B cell (primary cell): Measurements from ENCODE around the gene ADAMTS2. TPM values are rescaled to one million over a fixed set of nuclear protein-coding genes. Genes with fewer than 3 reads are reported as not detected.

Experiments used
- ATAC-seq: fragments of 200-7000 bp; cut with Tn5 transposase; one replicate; pipeline ENCODE4 v1.10.0; 2021; ENCODE audit warnings: low read depth, mild to moderate bottlenecking, moderate number of reproducible peaks, moderate library complexity
- CTCF ChIA-PET: fragments of 350-600 bp; sonication (Branson Sonifier 250); formaldehyde crosslinking; loops from one replicate; lab custom pipeline; 2021; ENCODE audit warnings: antibody characterized with exemption, inconsistent platforms; lab: Charles Lee
- POLR2A ChIA-PET: fragments of 350-600 bp; sonication (Branson Sonifier 250); formaldehyde crosslinking; loops from one replicate; lab custom pipeline; 2021; ENCODE audit warnings: antibody characterized with exemption; lab: Charles Lee
- DNase-seq: peaks from one replicate; pipeline ENCODE4 v3.0.0; 2013
- H2AFZ ChIP-seq: 2 replicates; pipeline ENCODE4 v1.6.1; 2012; ENCODE audit warnings: mild to moderate bottlenecking, low read depth, low read length; ENCODE audit not compliant: insufficient read depth, poor library complexity, severe bottlenecking
- H3K27ac ChIP-seq, 2 donors: 1 replicate in 1 of 2; 2 replicates in 1 of 2; pipeline ENCODE4 v1.5.1; 2012 to 2013; ENCODE audit warnings: low read length in 2 of 2, mild to moderate bottlenecking in 2 of 2, moderate library complexity in 1 of 2
- H3K27me3 ChIP-seq, 4 experiments: fragments of 200-600 bp in 1 of 4; sonication (generic) in 1 of 4; replicated peaks in 1 of 4; 1 replicate in 2 of 4; 2 replicates in 2 of 4; pipeline versions ENCODE4 v1.6.1 to v1.7.0; 2013 to 2016; ENCODE audit warnings: low read length in 3 of 4, mild to moderate bottlenecking in 2 of 4, mixed read lengths in 1 of 4, moderate library complexity in 1 of 4; ENCODE audit not compliant: insufficient read depth in 4 of 4, control insufficient read depth in 3 of 4; ENCODE audit errors: control extremely low read depth in 1 of 4
- H3K36me3 ChIP-seq, 2 experiments: replicated peaks in 1 of 2; 1 replicate in 1 of 2; 2 replicates in 1 of 2; pipeline versions ENCODE4 v1.6.1 to v1.7.1; 2013; ENCODE audit warnings: low read length in 1 of 2; ENCODE audit not compliant: insufficient read depth in 2 of 2, control insufficient read depth in 1 of 2; ENCODE audit errors: control extremely low read depth in 1 of 2, extremely low read depth in 1 of 2
- H3K4me1 ChIP-seq, 2 donors: fragments of 200-600 bp in 1 of 2; sonication (generic) in 1 of 2; 1 replicate in 1 of 2; 2 replicates in 1 of 2; pipeline versions ENCODE4 v1.5.1 to v1.6.1; 2013 to 2017; ENCODE audit warnings: low read length in 2 of 2; ENCODE audit not compliant: control insufficient read depth in 2 of 2, insufficient read depth in 2 of 2
- H3K4me2 ChIP-seq: replicated peaks from 2 replicates; pipeline ENCODE3; 2012; ENCODE audit warnings: mild to moderate bottlenecking, low read depth, low read length; ENCODE audit not compliant: poor library complexity, severe bottlenecking
- H3K4me3 ChIP-seq, 5 experiments: fragments of 200-600 bp in 1 of 5; sonication (generic) in 1 of 5; 1 replicate in 3 of 5; 2 replicates in 2 of 5; pipeline versions ENCODE4 v1.5.1 to v1.7.0; 2011 to 2016; ENCODE audit warnings: low read length in 4 of 5, mild to moderate bottlenecking in 4 of 5, low read depth in 2 of 5, control low read depth in 1 of 5, moderate library complexity in 1 of 5; ENCODE audit not compliant: insufficient read depth in 1 of 5; ENCODE audit errors: control extremely low read depth in 1 of 5, extremely low read depth in 1 of 5
- H3K79me2 ChIP-seq: fragments of 200-600 bp; sonication (generic); one replicate; pipeline ENCODE4 v1.6.0; 2016; ENCODE audit warnings: low read length; ENCODE audit not compliant: control insufficient read depth, insufficient read depth
- H3K9ac ChIP-seq: fragments of 200-600 bp; sonication (generic); 2 replicates; pipeline ENCODE4 v1.6.1; 2017; ENCODE audit warnings: mild to moderate bottlenecking, low read length, moderate library complexity
- H3K9me3 ChIP-seq, 3 donors: one replicate each; pipeline versions ENCODE4 v1.6.1 to v1.7.1; 2013; ENCODE audit warnings: low read length in 2 of 3; ENCODE audit not compliant: control insufficient read depth in 2 of 3, insufficient read depth in 1 of 3; ENCODE audit errors: control extremely low read depth in 1 of 3
- H4K20me1 ChIP-seq: 2 replicates; pipeline ENCODE4 v1.6.0; 2012; ENCODE audit warnings: mild to moderate bottlenecking, low read length; ENCODE audit not compliant: insufficient read depth, control insufficient read depth, poor library complexity, severe bottlenecking
- H3K27ac Mint-ChIP-seq: one replicate; pipeline ENCODE4 v1.8.0; 2021; ENCODE audit warnings: mixed read lengths
- H3K27me3 Mint-ChIP-seq: one replicate; pipeline ENCODE4 v1.8.0; 2021; ENCODE audit warnings: mixed read lengths
- H3K4me1 Mint-ChIP-seq: one replicate; pipeline ENCODE4 v1.8.0; 2021; ENCODE audit warnings: mixed read lengths
- H3K4me3 Mint-ChIP-seq: one replicate; pipeline ENCODE4 v1.8.0; 2021; ENCODE audit warnings: mixed read lengths
- H3K9me3 Mint-ChIP-seq: one replicate; pipeline ENCODE4 v1.8.0; 2022; ENCODE audit warnings: mixed read lengths; ENCODE audit not compliant: insufficient read depth
- CTCF ChIP-seq: fragments of 200-600 bp; IDR thresholded peaks from one replicate; pipeline ENCODE4 v1.8.0; 2022; ENCODE audit warnings: antibody characterized with exemption, mild to moderate bottlenecking
- EZH2 ChIP-seq: IDR thresholded peaks from 2 replicates; pipeline ENCODE4 v1.6.1; 2012; ENCODE audit warnings: borderline replicate concordance, low read depth, mild to moderate bottlenecking, moderate library complexity, low read length; ENCODE audit not compliant: insufficient read depth, poor library complexity, severe bottlenecking
- whole genome bisulfite sequencing: methylation state at CpG from one replicate; pipeline ENCODE4 v1.1.5; 2013; ENCODE audit warnings: missing lambda C conversion rate; ENCODE audit not compliant: insufficient coverage; 5-methylcytosine and 5-hydroxymethylcytosine counted together
- intact Hi-C: fragments of 100-400 bp; cut with micrococcal nuclease; formaldehyde crosslinking; loops from one replicate; pipeline ENCODE4 v1.10.0; 2022
- polyA plus RNA-seq: library from polyadenylated mRNA; depleted of rRNA; stranded (reverse); fragments of >200 nt; gene quantifications from 2 replicates; pipeline ENCODE4 v1.2.3, GENCODE V29; 2012
- total RNA-seq, 2 donors: library from RNA; stranded (reverse); fragments of 120-200 nt in 1 of 2; gene quantifications; 1 replicate in 1 of 2; 2 replicates in 1 of 2; pipeline versions ENCODE4 v1.2.3 to v1.2.4, GENCODE V29; 2013 to 2022

Gene ADAMTS2
- total and polyA plus RNA-seq, 2 donors (not counting 1 experiment from before 2014, with no cell fraction given): not detected

GRCh38 chr5:179089502-179089901 lies 255.8 kb downstream of the ADAMTS2 start:
- H3K4me3 Mint-ChIP-seq: no peak overlapping the region
- H3K4me1 Mint-ChIP-seq: no peaks in the 10 kb centered on the region
- Histone ChIP-seq H3K27me3 (no peaks in the 10 kb centered on the region), H3K9ac (no peak overlapping the region), H3K27ac (no peak overlapping the region), H4K20me1 (no peaks in the 10 kb centered on the region), H3K36me3 (no peaks in the 10 kb centered on the region), H3K4me2 (no peak overlapping the region), H2AFZ (no peak overlapping the region), H3K9me3 (peaks cover 6 to 72% (median 20%) of the 10 kb centered on the region in 3 donors), H3K4me1 (no peaks in the 10 kb centered on the region), H3K79me2 (no peaks in the 10 kb centered on the region), H3K4me3 (no peak overlapping the region)
- H3K9me3 Mint-ChIP-seq: peaks cover 49% of the 10 kb centered on the region
- intact Hi-C loops: no loop called here
- CTCF ChIA-PET: no interaction called here
- no peaks in the 10 kb centered on the region for H3K27me3 Mint-ChIP-seq
- 88% methylated on average over 1 of the region's 2 CpGs for WGBS
- ATAC-seq (no peak), DNase-seq (no peak)
- TF ChIP-seq EZH2 (no peak), CTCF (no peak)
- H3K27ac Mint-ChIP-seq: no peak overlapping the region
- POLR2A ChIA-PET: no interaction called here

- Histone ChIP-seq H3K36me3 (peaks cover 23 to 38% of the 10 kb centered on the region in 2 experiments), H3K79me2 (no peaks in the 10 kb centered on the region), H3K27me3 (no peaks in the 10 kb centered on the region), H3K4me2 (no peak overlapping the region), H3K4me1 (no peaks in the 10 kb centered on the region), H3K27ac (no peak overlapping the region), H3K4me3 (no peak overlapping the region), H2AFZ (no peak overlapping the region), H3K9ac (no peak overlapping the region), H4K20me1 (no peaks in the 10 kb centered on the region), H3K9me3 (peaks cover 31 to 98% (median 37%) of the 10 kb centered on the region in 3 donors)
- H3K4me3 Mint-ChIP-seq: no peak overlapping the region
- no peak for ATAC-seq
- ChIA-PET POLR2A (no interaction called here), CTCF (no interaction called here)
- H3K27ac Mint-ChIP-seq: no peak overlapping the region
- intact Hi-C loops: no loop called here
- H3K4me1 Mint-ChIP-seq: no peaks in the 10 kb centered on the region
- H3K9me3 Mint-ChIP-seq: peaks cover 48% of the 10 kb centered on the region
- WGBS: 100% methylated on average over 1 of the region's 4 CpGs
- no peak for TF ChIP-seq EZH2
- DNase-seq: no peak
- H3K27me3 Mint-ChIP-seq: no peaks in the 10 kb centered on the region
Observed at GRCh38 chr5:179080724-179081123, 264.5 kb downstream of the ADAMTS2 start.
